ENCODE measurements around the gene TCIRG1. TPM values are rescaled to one million over a fixed set of nuclear protein-coding genes. Genes with fewer than 3 reads are reported as not detected.

Gene TCIRG1
- total and polyA plus RNA-seq, 2 of the 13 experiments (the other 11 are each of a cell fraction or from before 2014, with no cell fraction given): 48.0 to 69.6 TPM

- TF ChIP-seq RAD21 (CRISPR knock-in tag; IDR thresholded peaks at IDR 0.05) (no peak), IRF1 (CRISPR knock-in tag; IDR thresholded peaks at IDR 0.05; ENCODE audit: low read depth) (peak; percentile 84; the same call in 1 of the 2 replicates), GATA4 (IDR thresholded peaks at IDR 0.05; ENCODE audit: borderline replicate concordance, low read depth) (peak; percentile 17; the same call in 1 of the 2 replicates), ZNF282 (IDR thresholded peaks at IDR 0.05; ENCODE audit: partially characterized antibody) (no peak), ZFP36 (IDR thresholded peaks at IDR 0.05; ENCODE audit: borderline replicate concordance, low read depth, low read length, partially characterized antibody) (no peak), ZSCAN21 (CRISPR knock-in tag; IDR thresholded peaks at IDR 0.05; ENCODE audit: borderline replicate concordance) (peak; percentile 56; the same call in 1 of the 2 replicates), HMGXB4 (CRISPR knock-in tag; IDR thresholded peaks at IDR 0.05; ENCODE audit: borderline replicate concordance in 1 of 2, low read depth in 1 of 2) (0 out of 4 replicates have a peak, but pooled peaks have one; percentile 6 to 54), ZBTB33 (CRISPR knock-in tag; IDR thresholded peaks at IDR 0.05) (no peak)
Measured at GRCh38 chr11:68040101-68040956, 1.5 kb downstream of the TCIRG1 start (continued).

All from HepG2 (cell line).